ENCODE data around the gene NXPE3.
A peak's percentile ranks its signal among the peaks of the same experiment; 100 is the strongest.
"Not testable (repeated sequence)": the region's sequence is repeated elsewhere in the genome, so short reads cannot be mapped to it uniquely, and the experiment has no call there.

Gene NXPE3

GRCh38 chr3:101862416-101863165, 83.6 kb downstream of the NXPE3 start:
- no peaks in the 10 kb centered on the region for H3K79me2 ChIP-seq (ENCODE audit: control insufficient read depth, insufficient read depth, low read length, unreplicated experiment)
- no peaks in the 10 kb centered on the region for H3K27me3 ChIP-seq (ENCODE audit: insufficient read depth, low read length)
- H3K4me1 ChIP-seq (ENCODE audit: control insufficient read depth, insufficient read depth, low read length, unreplicated experiment), result peaks cover 14% of the 10 kb centered on the region
- no peak overlapping the region for H3K4me3 ChIP-seq (ENCODE audit: low read depth, low read length)
- H3K36me3 ChIP-seq (ENCODE audit: insufficient read depth, low read length), result peaks cover 35% of the 10 kb centered on the region
- no peak overlapping the region for H3K27ac ChIP-seq (ENCODE audit: low read depth, low read length)
- no peak overlapping the region for H2AFZ ChIP-seq (ENCODE audit: low read length, unreplicated experiment)

DNA sequence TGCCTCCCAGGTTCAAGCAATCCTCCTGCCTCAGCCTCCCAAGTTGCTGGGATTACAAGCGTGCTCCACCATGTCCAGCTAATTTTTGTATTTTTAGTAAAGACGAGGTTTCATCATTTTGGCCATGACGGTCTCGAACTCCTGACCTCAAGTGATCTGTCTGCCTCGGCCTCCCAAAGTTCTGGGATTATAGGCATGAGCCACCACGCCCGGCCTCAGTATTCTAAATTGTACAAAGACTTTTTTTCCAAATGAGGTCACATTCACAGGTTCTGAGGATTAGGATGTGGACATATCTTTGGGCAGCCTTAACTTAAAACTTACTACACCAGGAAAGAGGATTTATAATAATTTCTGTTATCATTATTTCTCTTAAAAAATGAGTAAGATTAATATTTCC, 85.9 kb downstream of the NXPE3 start:
- H3K4me3 ChIP-seq (ENCODE audit: low read depth, low read length); H3K79me2 ChIP-seq (ENCODE audit: control insufficient read depth, insufficient read depth, low read length, unreplicated experiment); H3K27me3 ChIP-seq (ENCODE audit: insufficient read depth, low read length); H3K27ac ChIP-seq (ENCODE audit: low read depth, low read length); H2AFZ ChIP-seq (ENCODE audit: low read length, unreplicated experiment): not testable (repeated sequence)
- Histone ChIP-seq H3K4me1 (ENCODE audit: control insufficient read depth, insufficient read depth, low read length, unreplicated experiment) (peaks cover 32% of the 10 kb centered on the region), H3K36me3 (ENCODE audit: insufficient read depth, low read length) (peaks cover 17% of the 10 kb centered on the region)

GRCh38 chr3:101865751-101866509, 86.9 kb downstream of the NXPE3 start:
- H3K4me3 ChIP-seq (ENCODE audit: low read depth, low read length), result no peak overlapping the region
- no peak overlapping the region for H2AFZ ChIP-seq (ENCODE audit: low read length, unreplicated experiment)

DNA sequence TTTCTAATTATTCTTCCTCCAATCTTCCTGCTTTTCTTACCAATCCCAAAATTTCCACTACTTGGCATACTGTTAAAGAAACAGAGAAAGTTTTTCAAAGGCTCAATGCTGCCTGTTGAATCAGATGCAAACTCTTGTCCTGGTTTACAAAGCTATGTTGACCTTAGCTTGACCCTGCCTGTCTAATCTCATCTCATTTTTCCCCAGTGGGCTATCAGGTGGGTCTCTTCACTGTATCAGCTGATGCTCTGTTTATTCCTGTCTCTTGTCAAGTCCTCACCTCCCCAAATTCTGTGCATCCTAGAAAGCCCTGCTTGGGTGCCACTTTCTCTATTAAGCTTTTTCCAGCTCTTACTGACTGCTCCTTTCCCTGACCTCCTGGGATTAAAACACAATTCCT, 88.5 kb downstream of the NXPE3 start:
- Histone ChIP-seq H2AFZ (ENCODE audit: low read length, unreplicated experiment) (no peak overlapping the region), H3K27ac (ENCODE audit: low read depth, low read length) (no peak overlapping the region), H3K36me3 (ENCODE audit: insufficient read depth, low read length) (no peaks in the 10 kb centered on the region), H3K4me1 (ENCODE audit: control insufficient read depth, insufficient read depth, low read length, unreplicated experiment) (peaks cover 38% of the 10 kb centered on the region), H3K4me3 (ENCODE audit: low read depth, low read length) (no peak overlapping the region), H3K79me2 (ENCODE audit: control insufficient read depth, insufficient read depth, low read length, unreplicated experiment) (no peaks in the 10 kb centered on the region), H3K27me3 (ENCODE audit: insufficient read depth, low read length) (no peaks in the 10 kb centered on the region)

More at GRCh38 chr3:101865751-101866509, 86.9 kb downstream of the NXPE3 start:
- Histone ChIP-seq H3K79me2 (ENCODE audit: control insufficient read depth, insufficient read depth, low read length, unreplicated experiment) (no peaks in the 10 kb centered on the region), H3K27ac (ENCODE audit: low read depth, low read length) (no peak overlapping the region), H3K36me3 (ENCODE audit: insufficient read depth, low read length) (peaks cover 8% of the 10 kb centered on the region; the same call in 1 of the 2 replicates), H3K4me1 (ENCODE audit: control insufficient read depth, insufficient read depth, low read length, unreplicated experiment) (peaks cover 38% of the 10 kb centered on the region), H3K27me3 (ENCODE audit: insufficient read depth, low read length) (no peaks in the 10 kb centered on the region)

DNA sequence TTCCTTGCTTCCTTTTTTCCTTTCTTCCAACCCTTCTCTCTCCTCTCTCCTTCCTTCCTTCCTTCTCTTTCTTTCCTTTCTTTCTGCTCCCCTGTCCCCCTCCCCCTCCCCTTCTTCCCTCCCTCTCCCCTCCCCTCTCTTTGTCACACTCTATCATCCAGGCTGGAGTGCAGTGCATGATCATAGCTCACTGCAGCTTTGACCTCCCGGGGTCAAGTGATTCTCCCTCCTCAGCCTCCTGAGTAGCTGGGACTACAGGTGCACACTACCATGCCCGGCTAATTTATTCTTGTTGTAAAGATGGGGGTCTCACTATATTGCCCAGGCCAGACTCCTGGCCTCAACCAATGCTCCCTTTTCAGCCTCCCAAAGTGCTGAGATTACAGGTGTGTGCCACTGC, 89.0 kb downstream of the NXPE3 start:
- H3K27ac ChIP-seq (ENCODE audit: low read depth, low read length), result no peak overlapping the region
- H3K79me2 ChIP-seq (ENCODE audit: control insufficient read depth, insufficient read depth, low read length, unreplicated experiment), result no peaks in the 10 kb centered on the region
- peaks cover 38% of the 10 kb centered on the region for H3K4me1 ChIP-seq (ENCODE audit: control insufficient read depth, insufficient read depth, low read length, unreplicated experiment)
- no peak overlapping the region for H3K4me3 ChIP-seq (ENCODE audit: low read depth, low read length)
- H3K27me3 ChIP-seq (ENCODE audit: insufficient read depth, low read length), result no peaks in the 10 kb centered on the region
- no peaks in the 10 kb centered on the region for H3K36me3 ChIP-seq (ENCODE audit: insufficient read depth, low read length)
- H2AFZ ChIP-seq (ENCODE audit: low read length, unreplicated experiment), result no peak overlapping the region

- H3K79me2 ChIP-seq (ENCODE audit: control insufficient read depth, insufficient read depth, low read length, unreplicated experiment), result no peaks in the 10 kb centered on the region
- no peak overlapping the region for H3K4me3 ChIP-seq (ENCODE audit: low read depth, low read length)
- no peak overlapping the region for H2AFZ ChIP-seq (ENCODE audit: low read length, unreplicated experiment)
- H3K36me3 ChIP-seq (ENCODE audit: insufficient read depth, low read length), result no peaks in the 10 kb centered on the region
- H3K4me1 ChIP-seq (ENCODE audit: control insufficient read depth, insufficient read depth, low read length, unreplicated experiment), result peaks cover 44% of the 10 kb centered on the region
- no peak overlapping the region for H3K27ac ChIP-seq (ENCODE audit: low read depth, low read length)
- H3K27me3 ChIP-seq (ENCODE audit: insufficient read depth, low read length), result no peaks in the 10 kb centered on the region
Observed at GRCh38 chr3:101868534-101869464, 89.8 kb downstream of the NXPE3 start.

GRCh38 chr3:101870138-101870537, 91.1 kb downstream of the NXPE3 start:
- H2AFZ ChIP-seq (ENCODE audit: low read length, unreplicated experiment), result no peak overlapping the region
- peaks cover 44% of the 10 kb centered on the region for H3K4me1 ChIP-seq (ENCODE audit: control insufficient read depth, insufficient read depth, low read length, unreplicated experiment)

DNA sequence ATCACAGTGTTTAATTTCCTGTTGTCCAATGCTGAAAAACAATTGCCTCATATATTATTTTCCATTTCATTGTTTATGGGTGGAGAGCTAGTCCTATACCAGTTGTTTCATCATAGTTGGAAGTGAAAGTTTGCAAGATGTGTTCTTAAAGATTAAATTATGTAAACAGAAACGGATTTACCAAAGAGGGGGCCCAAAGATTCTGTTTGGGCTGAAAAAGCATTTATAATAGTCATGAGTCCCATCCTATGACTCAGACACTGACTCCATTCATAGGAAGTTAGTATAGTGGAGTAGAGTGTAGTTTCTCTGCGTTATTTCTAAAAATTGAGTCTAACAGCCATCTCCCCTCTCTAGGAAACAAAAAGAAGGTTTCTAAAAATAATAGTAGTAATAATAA, 94.6 kb downstream of the NXPE3 start:
- Histone ChIP-seq H2AFZ (ENCODE audit: low read length, unreplicated experiment) (peak overlapping the region; percentile 90), H3K27ac (ENCODE audit: low read depth, low read length) (peak overlapping the region; percentile 58; the same call in 1 of the 2 replicates), H3K36me3 (ENCODE audit: insufficient read depth, low read length) (no peaks in the 10 kb centered on the region), H3K27me3 (ENCODE audit: insufficient read depth, low read length) (no peaks in the 10 kb centered on the region), H3K4me3 (ENCODE audit: low read depth, low read length) (no peak overlapping the region), H3K4me1 (ENCODE audit: control insufficient read depth, insufficient read depth, low read length, unreplicated experiment) (peaks cover 21% of the 10 kb centered on the region), H3K79me2 (ENCODE audit: control insufficient read depth, insufficient read depth, low read length, unreplicated experiment) (no peaks in the 10 kb centered on the region)

More at GRCh38 chr3:101870138-101870537, 91.1 kb downstream of the NXPE3 start:
- Histone ChIP-seq H3K27ac (ENCODE audit: low read depth, low read length) (no peak overlapping the region), H3K27me3 (ENCODE audit: insufficient read depth, low read length) (no peaks in the 10 kb centered on the region), H3K4me3 (ENCODE audit: low read depth, low read length) (no peak overlapping the region), H3K36me3 (ENCODE audit: insufficient read depth, low read length) (no peaks in the 10 kb centered on the region), H3K79me2 (ENCODE audit: control insufficient read depth, insufficient read depth, low read length, unreplicated experiment) (no peaks in the 10 kb centered on the region)

DNA sequence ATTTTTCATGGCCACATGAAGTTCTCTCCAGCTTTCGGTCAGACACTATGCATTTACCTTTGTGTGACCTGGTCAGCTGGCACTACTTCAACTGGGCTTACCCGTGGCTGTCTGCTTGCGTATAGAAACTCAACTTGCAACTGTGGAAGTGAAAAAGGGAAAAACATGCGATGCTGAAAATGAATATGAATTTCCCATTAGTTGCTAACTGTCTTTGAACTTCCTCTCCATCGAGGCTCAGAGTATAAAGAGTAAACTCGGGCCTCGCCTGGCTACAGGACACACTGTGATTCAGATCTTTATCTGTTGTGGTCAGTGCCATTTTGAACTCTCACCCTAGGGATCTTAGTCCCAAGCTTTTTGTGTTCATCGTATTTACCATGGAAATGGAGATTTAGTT, 97.1 kb downstream of the NXPE3 start:
- no peak overlapping the region for H2AFZ ChIP-seq (ENCODE audit: low read length, unreplicated experiment)
- no peaks in the 10 kb centered on the region for H3K79me2 ChIP-seq (ENCODE audit: control insufficient read depth, insufficient read depth, low read length, unreplicated experiment)
- H3K4me1 ChIP-seq (ENCODE audit: control insufficient read depth, insufficient read depth, low read length, unreplicated experiment), result peaks cover 6% of the 10 kb centered on the region
- no peaks in the 10 kb centered on the region for H3K36me3 ChIP-seq (ENCODE audit: insufficient read depth, low read length)
- no peaks in the 10 kb centered on the region for H3K27me3 ChIP-seq (ENCODE audit: insufficient read depth, low read length)
- H3K27ac ChIP-seq (ENCODE audit: low read depth, low read length), result no peak overlapping the region
- H3K4me3 ChIP-seq (ENCODE audit: low read depth, low read length), result no peak overlapping the region
